Measurements from ENCODE around the gene MZF1. TPM values are rescaled to one million over a fixed set of nuclear protein-coding genes. Genes with fewer than 3 reads are reported as not detected.

Gene MZF1
- total RNA-seq, 1 experiment from 2014 or later = 18.0 TPM

DNA sequence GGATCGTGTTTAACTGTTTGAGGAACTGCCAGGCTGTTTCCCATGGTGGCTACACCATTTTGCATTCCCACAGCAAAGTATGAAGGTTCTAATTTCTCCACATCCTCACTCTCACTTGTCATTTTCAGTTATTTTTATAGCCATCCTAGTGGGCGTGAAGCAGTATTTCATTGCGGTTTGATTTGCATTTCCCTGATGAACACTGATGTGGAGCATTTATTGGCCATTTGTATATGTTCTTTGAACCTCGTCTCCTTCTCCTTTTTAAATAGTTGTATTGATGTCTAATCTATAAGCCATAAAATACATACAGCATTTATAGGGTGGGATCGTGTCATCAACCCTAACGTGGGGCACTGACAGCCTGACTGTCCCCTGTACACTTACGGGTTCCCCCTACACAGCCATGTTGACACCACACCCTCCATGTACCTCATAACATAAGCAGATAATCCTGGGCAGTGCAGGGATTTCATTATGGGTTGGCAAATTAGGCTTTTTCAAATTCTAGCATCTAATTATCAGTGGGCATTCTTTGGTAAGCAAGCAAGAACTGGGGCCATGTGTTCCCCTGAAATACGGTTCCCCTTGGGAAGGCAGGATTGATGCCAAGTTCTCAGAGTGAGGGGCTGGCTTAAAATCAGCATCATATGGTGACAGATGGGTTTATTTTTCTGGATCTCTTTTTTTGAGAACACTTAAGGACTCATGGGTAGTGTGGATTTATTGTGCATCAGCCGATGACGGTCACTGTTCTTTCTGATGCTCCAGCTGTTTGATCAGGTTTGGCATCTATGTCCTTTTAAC is 41.9 kb downstream of the MZF1 start:
- POLR2A ChIA-PET (ENCODE audit: unreplicated experiment) = no interaction called here
- H3K9me2 ChIP-seq (replicated peaks; ENCODE audit: low read length) = no peaks in the 10 kb centered on the region
- DNase-seq (no peak), ATAC-seq (no peak)
- no peak overlapping the region for H3K4me2 ChIP-seq (ENCODE audit: low read length)
- H3K79me2 ChIP-seq (ENCODE audit: low read length) = no peaks in the 10 kb centered on the region
- intact Hi-C loops (cut with micrococcal nuclease) = no loop called here
- no peaks in the 10 kb centered on the region for H4K20me1 ChIP-seq (ENCODE audit: low read length)
- H3K27ac ChIP-seq (ENCODE audit: low read length) = no peak overlapping the region
- peaks cover 36% of the 10 kb centered on the region for H3K27me3 ChIP-seq (ENCODE audit: low read length)
- H3K9ac ChIP-seq (ENCODE audit: low read length) = no peak overlapping the region
- TF ChIP-seq EZH2 (IDR thresholded peaks at IDR 0.05; ENCODE audit: low read length, unreplicated experiment) (no peak), EZH2phosphoT487 (IDR thresholded peaks at IDR 0.05; ENCODE audit: borderline replicate concordance, low read length) (no peak)
- TF ChIP-seq, protein P1, sequence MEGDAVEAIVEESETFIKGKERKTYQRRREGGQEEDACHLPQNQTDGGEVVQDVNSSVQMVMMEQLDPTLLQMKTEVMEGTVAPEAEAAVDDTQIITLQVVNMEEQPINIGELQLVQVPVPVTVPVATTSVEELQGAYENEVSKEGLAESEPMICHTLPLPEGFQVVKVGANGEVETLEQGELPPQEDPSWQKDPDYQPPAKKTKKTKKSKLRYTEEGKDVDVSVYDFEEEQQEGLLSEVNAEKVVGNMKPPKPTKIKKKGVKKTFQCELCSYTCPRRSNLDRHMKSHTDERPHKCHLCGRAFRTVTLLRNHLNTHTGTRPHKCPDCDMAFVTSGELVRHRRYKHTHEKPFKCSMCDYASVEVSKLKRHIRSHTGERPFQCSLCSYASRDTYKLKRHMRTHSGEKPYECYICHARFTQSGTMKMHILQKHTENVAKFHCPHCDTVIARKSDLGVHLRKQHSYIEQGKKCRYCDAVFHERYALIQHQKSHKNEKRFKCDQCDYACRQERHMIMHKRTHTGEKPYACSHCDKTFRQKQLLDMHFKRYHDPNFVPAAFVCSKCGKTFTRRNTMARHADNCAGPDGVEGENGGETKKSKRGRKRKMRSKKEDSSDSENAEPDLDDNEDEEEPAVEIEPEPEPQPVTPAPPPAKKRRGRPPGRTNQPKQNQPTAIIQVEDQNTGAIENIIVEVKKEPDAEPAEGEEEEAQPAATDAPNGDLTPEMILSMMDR (conservative IDR thresholded peaks at IDR 0.05; ENCODE audit: low read depth, low read length) = no peak
- CTCF ChIA-PET = no interaction called here
- H3K4me1 ChIP-seq (ENCODE audit: insufficient read depth, low read length) = no peaks in the 10 kb centered on the region
- no TSS peak for BruUV-seq (replicated peaks)
- no peak overlapping the region for H3K4me3 ChIP-seq (ENCODE audit: low read length)
- no peaks in the 10 kb centered on the region for H3F3A ChIP-seq (ENCODE audit: low read length, unreplicated experiment)
- no peaks in the 10 kb centered on the region for H3K9me3 ChIP-seq (ENCODE audit: low read length)
- no peaks in the 10 kb centered on the region for H3K36me3 ChIP-seq (ENCODE audit: low read depth, low read length)
- H2AFZ ChIP-seq (ENCODE audit: low read length) = no peak overlapping the region

- intact Hi-C loops (cut with micrococcal nuclease) = no loop called here
- no peaks in the 10 kb centered on the region for H3K36me3 ChIP-seq (ENCODE audit: low read depth, low read length)
These were observed 43.7 kb downstream of the MZF1 start for GRCh38 chr19:58529405-58529804.

More at GRCh38 chr19:58529405-58529804, 43.7 kb downstream of the MZF1 start:
- no peaks in the 10 kb centered on the region for H3K4me1 ChIP-seq (ENCODE audit: insufficient read depth, low read length)
- no peak overlapping the region for H2AFZ ChIP-seq (ENCODE audit: low read length)
- H3K27ac ChIP-seq (ENCODE audit: low read length) = no peak overlapping the region
- no peaks in the 10 kb centered on the region for H4K20me1 ChIP-seq (ENCODE audit: low read length)
- no peaks in the 10 kb centered on the region for H3F3A ChIP-seq (ENCODE audit: low read length, unreplicated experiment)
- BruUV-seq (replicated peaks) = no TSS peak
- H3K4me3 ChIP-seq (ENCODE audit: low read length) = no peak overlapping the region
- POLR2A ChIA-PET (ENCODE audit: unreplicated experiment) = no interaction called here
- TF ChIP-seq, protein P1 (conservative IDR thresholded peaks at IDR 0.05; ENCODE audit: low read depth, low read length) = no peak
- TF ChIP-seq EZH2phosphoT487 (IDR thresholded peaks at IDR 0.05; ENCODE audit: borderline replicate concordance, low read length) (no peak), EZH2 (IDR thresholded peaks at IDR 0.05; ENCODE audit: low read length, unreplicated experiment) (no peak)
- H3K9ac ChIP-seq (ENCODE audit: low read length) = no peak overlapping the region
- ATAC-seq (no peak), DNase-seq (no peak)
- no peaks in the 10 kb centered on the region for H3K79me2 ChIP-seq (ENCODE audit: low read length)
- no peak overlapping the region for H3K4me2 ChIP-seq (ENCODE audit: low read length)
- H3K27me3 ChIP-seq (ENCODE audit: low read length) = peaks cover 36% of the 10 kb centered on the region
- H3K9me2 ChIP-seq (replicated peaks; ENCODE audit: low read length) = no peaks in the 10 kb centered on the region
- H3K9me3 ChIP-seq (ENCODE audit: low read length) = no peaks in the 10 kb centered on the region
- CTCF ChIA-PET = interaction anchor here (0.6 kb wide), 1 partner anchor 51 kb away, joined by 7 read pairs; no protein-coding TSS in a partner anchor
